Lower leg skin (tissue), 4 donors: ENCODE data around the gene MED7. TPM values are rescaled to one million over a fixed set of nuclear protein-coding genes. Genes with fewer than 3 reads are reported as not detected.
A peak's percentile ranks its signal among the peaks of the same experiment; 100 is the strongest.

Experiments used
- DNase-seq, 2 donors: peaks; one replicate each; pipeline ENCODE4 v3.0.0-alpha.2; 2019; ENCODE audit warnings: low spot score in 2 of 2
- H3K4me3 ChIP-seq: fragments of 200-600 bp; sonication (generic); 2 replicates; pipeline ENCODE4 v1.5.1; 2017; ENCODE audit warnings: mild to moderate bottlenecking, low read depth; ENCODE audit not compliant: poor library complexity, severe bottlenecking
- POLR2A ChIP-seq, 2 donors: fragments of 450-650 bp; IDR thresholded peaks; one replicate each; pipeline ENCODE4 v1.6.1; 2016 to 2017; ENCODE audit warnings: antibody characterized with exemption in 2 of 2, mild to moderate bottlenecking in 1 of 2, moderate library complexity in 1 of 2
- WGBS, 2 donors: methylation state at CpG; one replicate each; pipeline ENCODE4 v1.1.5; 2018; 5-methylcytosine and 5-hydroxymethylcytosine counted together
- intact Hi-C: fragments of 100-400 bp; cut with DNase I; formaldehyde crosslinking; loops from one replicate; pipeline ENCODE4 v1.15.0; 2023; ENCODE audit warnings: low total_unique reads
- total RNA-seq, 4 donors: library from RNA; depleted of rRNA; stranded (reverse); fragments of >200 nt; gene quantifications; one replicate each; pipeline ENCODE4 v1.1.0, GENCODE V29; 2016
- TF ChIP-seq, protein P1 (sequence below), 3 donors: fragments of 450-650 bp; IDR thresholded peaks; one replicate each; pipeline ENCODE4 v1.5.1; 2016; ENCODE audit warnings: antibody characterized with exemption in 3 of 3, mild to moderate bottlenecking in 3 of 3, moderate library complexity in 2 of 3

MED7 gene
- total RNA-seq, 4 donors from 2014 or later, result 6.2 to 11.2 (median 8.4) TPM

- WGBS, 2 donors, result 60 to 72% methylated on average over 4 of the region's 4 CpGs
- TF ChIP-seq, protein P1, sequence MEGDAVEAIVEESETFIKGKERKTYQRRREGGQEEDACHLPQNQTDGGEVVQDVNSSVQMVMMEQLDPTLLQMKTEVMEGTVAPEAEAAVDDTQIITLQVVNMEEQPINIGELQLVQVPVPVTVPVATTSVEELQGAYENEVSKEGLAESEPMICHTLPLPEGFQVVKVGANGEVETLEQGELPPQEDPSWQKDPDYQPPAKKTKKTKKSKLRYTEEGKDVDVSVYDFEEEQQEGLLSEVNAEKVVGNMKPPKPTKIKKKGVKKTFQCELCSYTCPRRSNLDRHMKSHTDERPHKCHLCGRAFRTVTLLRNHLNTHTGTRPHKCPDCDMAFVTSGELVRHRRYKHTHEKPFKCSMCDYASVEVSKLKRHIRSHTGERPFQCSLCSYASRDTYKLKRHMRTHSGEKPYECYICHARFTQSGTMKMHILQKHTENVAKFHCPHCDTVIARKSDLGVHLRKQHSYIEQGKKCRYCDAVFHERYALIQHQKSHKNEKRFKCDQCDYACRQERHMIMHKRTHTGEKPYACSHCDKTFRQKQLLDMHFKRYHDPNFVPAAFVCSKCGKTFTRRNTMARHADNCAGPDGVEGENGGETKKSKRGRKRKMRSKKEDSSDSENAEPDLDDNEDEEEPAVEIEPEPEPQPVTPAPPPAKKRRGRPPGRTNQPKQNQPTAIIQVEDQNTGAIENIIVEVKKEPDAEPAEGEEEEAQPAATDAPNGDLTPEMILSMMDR (IDR thresholded peaks at IDR 0.05), result no peak
- TF ChIP-seq POLR2A (IDR thresholded peaks at IDR 0.05), result no peak
- DNase-seq, result peak; percentile 50 to 85
- intact Hi-C loops, result no loop called here
- no peak within 1 kb of the TSS for H3K4me3 ChIP-seq
Measured at GRCh38 chr5:157108976-157109375, 33.7 kb downstream of the MED7 start, which contains the start of gene HAVCR2. TSS of gene HAVCR2 (minus strand) at chr5:157109044. CDS start at chr5:157108983, 61 bp downstream.

DNA sequence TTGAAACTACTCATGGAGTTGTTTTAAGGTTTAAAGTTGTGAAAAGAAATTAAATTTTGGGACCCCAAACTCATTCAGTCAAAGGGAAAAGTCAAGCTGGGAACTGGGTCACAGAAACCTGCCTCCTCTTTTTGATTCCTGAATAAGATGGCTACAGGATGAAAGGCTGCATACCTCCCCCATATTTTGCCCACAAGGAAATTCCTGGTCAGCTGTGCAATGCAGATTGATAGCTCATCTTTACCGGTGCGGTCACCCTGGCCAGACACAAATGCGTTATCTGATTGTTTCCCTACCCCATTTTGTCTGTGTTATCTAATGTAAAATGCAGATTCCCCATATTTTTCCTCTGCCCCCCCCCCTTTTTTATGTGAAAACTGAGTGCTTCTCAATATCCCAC, 35.2 kb downstream of the MED7 start:
- DNase-seq, result peak in 1 of 2 donors; percentile 20
- intact Hi-C loops, result no loop called here
- 40 to 52% methylated on average over 3 of the region's 3 CpGs for WGBS, 2 donors
- no peak overlapping the region for H3K4me3 ChIP-seq
- TF ChIP-seq, protein P1 (IDR thresholded peaks at IDR 0.05), result no peak
- TF ChIP-seq POLR2A (IDR thresholded peaks at IDR 0.05), result no peak

GRCh38 chr5:157106630-157107461, 35.8 kb downstream of the MED7 start:
- H3K4me3 ChIP-seq, result peak overlapping the region; percentile 8
- 76 to 80% methylated on average over 14 of the region's 14 CpGs for WGBS, 2 donors
- intact Hi-C loops, result no loop called here
- TF ChIP-seq, protein P1 (IDR thresholded peaks at IDR 0.05), result no peak
- TF ChIP-seq POLR2A (IDR thresholded peaks at IDR 0.05), result no peak
- DNase-seq, result peak; percentile 27 to 86

DNA sequence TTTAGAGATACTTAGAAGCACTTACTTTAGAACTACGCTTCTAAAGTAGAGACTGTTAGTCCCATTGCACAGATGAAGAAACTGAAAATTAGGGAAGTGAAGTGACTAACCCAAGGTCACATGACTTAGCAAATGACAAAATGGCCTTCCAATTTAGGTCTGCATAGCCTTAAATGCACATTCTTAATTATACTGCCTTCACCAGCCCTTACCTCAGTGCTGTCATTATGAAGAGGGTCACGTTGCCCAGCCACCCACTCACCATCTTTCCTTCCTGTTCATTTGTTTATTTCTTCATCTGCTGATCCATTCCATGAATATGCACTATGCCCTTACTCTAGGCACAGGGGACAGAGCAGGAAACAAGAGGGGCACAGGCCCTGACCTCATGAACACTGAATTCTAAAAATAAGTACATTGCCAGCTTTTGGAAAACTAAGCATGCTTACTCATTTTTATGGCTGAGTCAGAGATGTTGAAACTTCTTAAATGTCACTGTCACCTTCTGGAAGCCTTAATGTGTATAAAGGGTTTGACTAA, 42.5 kb downstream of the MED7 start:
- H3K4me3 ChIP-seq, result no peak overlapping the region
- intact Hi-C loops, result no loop called here
- no peak for TF ChIP-seq POLR2A (IDR thresholded peaks at IDR 0.05)
- TF ChIP-seq, protein P1 (IDR thresholded peaks at IDR 0.05), result no peak
- whole genome bisulfite sequencing, 2 donors, result 67 to 74% methylated on average over 2 of the region's 2 CpGs
- no peak for DNase-seq

DNA sequence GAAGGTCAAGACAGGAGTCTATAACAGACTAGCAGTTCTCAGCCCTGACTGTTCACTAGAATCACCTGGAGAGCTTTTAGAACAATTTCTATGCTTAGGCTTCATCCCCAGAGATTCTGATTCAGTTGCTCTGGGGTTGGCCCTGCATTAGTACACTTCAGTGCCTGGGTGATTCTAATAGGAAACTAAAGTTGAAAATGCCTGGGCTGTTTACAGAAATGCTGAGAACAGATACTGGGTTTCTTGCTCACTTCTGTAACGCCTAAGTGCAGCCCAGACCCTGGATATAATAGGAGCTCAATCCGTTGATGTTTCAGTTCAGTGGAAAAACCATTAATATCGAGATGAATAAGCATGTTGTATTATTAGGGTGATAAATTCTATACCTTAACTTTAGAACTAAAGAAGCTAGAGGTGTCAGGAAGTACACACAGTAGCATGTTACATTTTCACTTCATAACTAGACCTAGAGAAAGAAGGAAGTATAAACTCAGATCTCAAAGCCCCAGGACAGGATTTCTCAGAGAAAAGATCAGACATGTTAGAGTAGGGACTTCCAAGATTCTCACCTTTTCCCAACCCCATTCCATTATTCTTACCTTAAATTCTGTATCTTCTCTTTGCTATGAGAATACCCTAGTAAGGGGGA, 54.2 kb downstream of the MED7 start:
- DNase-seq, result no peak
- intact Hi-C loops, result no loop called here
- no peak overlapping the region for H3K4me3 ChIP-seq
- WGBS, 2 donors, result 82 to 83% methylated on average over 3 of the region's 3 CpGs
- TF ChIP-seq, protein P1 (IDR thresholded peaks at IDR 0.05), result no peak
- no peak for TF ChIP-seq POLR2A (IDR thresholded peaks at IDR 0.05)

Other genes with a start within 250 kb of the MED7 start
- gene TIMD4, start 179.6 kb downstream of the MED7 start, total RNA-seq, result under 1 TPM in 2 of 4 donors, not detected in 2; 0.23 to 0.71 TPM
- gene HAVCR1, start 83.7 kb downstream of the MED7 start, total RNA-seq, result not detected
- gene HAVCR2, start 33.8 kb downstream of the MED7 start, total RNA-seq, result 1 to 10 TPM; 4.4 to 8.1 (median 6.0) TPM
- not detected for gene GARIN3, start 23.4 kb upstream of the MED7 start, total RNA-seq
- gene ITK, start 38.0 kb upstream of the MED7 start, total RNA-seq, result 1 to 10 TPM in 3 of 4 donors, under 1 TPM in 1; 0.78 to 5.2 (median 2.1) TPM
- gene CYFIP2, start 123.3 kb upstream of the MED7 start, total RNA-seq, result 10 to 100 TPM in 1 of 4 donors, 1 to 10 TPM in 3; 3.2 to 16.2 (median 7.0) TPM